Neural cell (in vitro differentiated cells): ENCODE data around the gene PODNL1. TPM values are rescaled to one million over a fixed set of nuclear protein-coding genes. Genes with fewer than 3 reads are reported as not detected.

Experiments
- H2AFZ ChIP-seq: fragments of 200-600, 300-800 bp; sonication (generic), shearing (Covaris generic); 2 replicates; pipeline ENCODE4 v1.6.0; 2014; ENCODE audit warnings: low read depth, mild to moderate bottlenecking, antibody characterized with exemption, low read length, moderate library complexity
- H3F3A ChIP-seq: fragments of 200-600 bp; shearing (Covaris generic); 2 replicates; pipeline ENCODE4 v1.6.1; 2016; ENCODE audit warnings: mild to moderate bottlenecking, moderate library complexity, mixed read lengths, antibody characterized with exemption, low read length; ENCODE audit not compliant: insufficient read depth, poor library complexity, severe bottlenecking
- H3K27ac ChIP-seq: fragments of 200-600, 300-800 bp; sonication (generic), shearing (Covaris generic); 2 replicates; pipeline ENCODE4 v1.5.1; 2014; ENCODE audit warnings: mild to moderate bottlenecking, low read length, moderate library complexity
- H3K27me3 ChIP-seq: fragments of 300-800, 200-600 bp; sonication (generic), shearing (Covaris generic); 2 replicates; pipeline ENCODE4 v1.6.0; 2014; ENCODE audit warnings: mild to moderate bottlenecking, low read depth, low read length, moderate library complexity; ENCODE audit not compliant: insufficient read depth
- H3K36me3 ChIP-seq: fragments of 300-800, 200-600 bp; sonication (generic), shearing (Covaris generic); 2 replicates; pipeline ENCODE4 v1.5.1; 2014; ENCODE audit warnings: mild to moderate bottlenecking, antibody characterized with exemption, low read length, moderate library complexity; ENCODE audit not compliant: insufficient read depth
- H3K4me2 ChIP-seq: fragments of 300-800, 200-600 bp; sonication (generic), shearing (Covaris generic); 2 replicates; pipeline ENCODE4 v1.6.0; 2014; ENCODE audit warnings: mild to moderate bottlenecking, low read length
- H3K4me3 ChIP-seq: fragments of 300-800, 200-600 bp; sonication (generic), shearing (Covaris generic); 2 replicates; pipeline ENCODE4 v1.5.1; 2014; ENCODE audit warnings: mild to moderate bottlenecking, low read length, moderate library complexity
- H3K79me2 ChIP-seq: fragments of 200-600 bp; shearing (Covaris generic); replicated peaks from 2 replicates; pipeline ENCODE4 v1.6.0; 2014; ENCODE audit warnings: mild to moderate bottlenecking, low read length, moderate library complexity; ENCODE audit not compliant: insufficient read depth
- H3K9ac ChIP-seq: fragments of 300-800, 200-600 bp; sonication (generic), shearing (Covaris generic); 2 replicates; pipeline ENCODE4 v1.6.1; 2016; ENCODE audit warnings: mild to moderate bottlenecking, low read length, mixed read lengths
- H3K9me2 ChIP-seq: fragments of 200-600 bp; shearing (Covaris generic); 2 replicates; pipeline ENCODE4 v1.6.1; 2016; ENCODE audit warnings: mild to moderate bottlenecking, low read length, mixed read lengths; ENCODE audit not compliant: insufficient read depth
- H3K9me3 ChIP-seq: fragments of 200-600, 300-800 bp; sonication (generic), shearing (Covaris generic); 2 replicates; pipeline ENCODE4 v1.6.1; 2016; ENCODE audit warnings: mild to moderate bottlenecking, mixed run types, low read length, moderate library complexity, mixed read lengths
- H4K20me1 ChIP-seq: fragments of 200-600 bp; shearing (Covaris generic); 2 replicates; pipeline ENCODE4 v1.6.1; 2016; ENCODE audit warnings: mild to moderate bottlenecking, mixed run types; ENCODE audit not compliant: insufficient read depth
- EP300 ChIP-seq: fragments of 450-650 bp; conservative IDR thresholded peaks from 2 replicates; pipeline ENCODE4 v1.6.1; 2014; ENCODE audit warnings: antibody characterized with exemption, mild to moderate bottlenecking, moderate library complexity; ENCODE audit not compliant: poor library complexity, severe bottlenecking
- EZH2 ChIP-seq: fragments of 200-600, 300-800 bp; shearing (Covaris generic), sonication (generic); IDR thresholded peaks from 2 replicates; pipeline ENCODE4 v1.6.1; 2014; ENCODE audit warnings: antibody characterized with exemption, low read length, borderline replicate concordance, mild to moderate bottlenecking; ENCODE audit not compliant: insufficient read depth, poor library complexity, severe bottlenecking
- MXI1 ChIP-seq: fragments of 450-650 bp; conservative IDR thresholded peaks from 2 replicates; pipeline ENCODE4 v1.6.1; 2014; ENCODE audit warnings: antibody characterized with exemption, mild to moderate bottlenecking; ENCODE audit not compliant: poor library complexity, severe bottlenecking
- POLR2AphosphoS5 ChIP-seq: IDR thresholded peaks from 2 replicates; pipeline ENCODE4 v1.6.1; 2012
- RAD21 ChIP-seq: fragments of 450-650 bp; conservative IDR thresholded peaks from 2 replicates; pipeline ENCODE4 v1.6.1; 2014; ENCODE audit warnings: antibody characterized with exemption, mild to moderate bottlenecking, moderate library complexity
- SMC3 ChIP-seq: fragments of 450-650 bp; conservative IDR thresholded peaks from 2 replicates; pipeline ENCODE4 v1.6.1; 2014; ENCODE audit warnings: antibody characterized with exemption, mild to moderate bottlenecking, moderate library complexity; ENCODE audit not compliant: poor library complexity
- TAF1 ChIP-seq: IDR thresholded peaks from 2 replicates; pipeline ENCODE4 v1.6.1; 2012; ENCODE audit warnings: low read depth
- polyA plus RNA-seq: library from polyadenylated mRNA; depleted of rRNA; stranded (reverse); fragments of >200 nt; gene quantifications from 2 replicates; pipeline ENCODE4 v1.2.3, GENCODE V29; 2014
- TF ChIP-seq, protein P1 (sequence below): fragments of 450-650 bp; IDR thresholded peaks from 2 replicates; pipeline ENCODE4 v1.5.1; 2014; ENCODE audit warnings: antibody characterized with exemption, mild to moderate bottlenecking, moderate library complexity; ENCODE audit not compliant: poor library complexity, severe bottlenecking
- TF ChIP-seq, protein P2 (sequence below): IDR thresholded peaks from 2 replicates; pipeline ENCODE4 v1.6.1; 2012; ENCODE audit warnings: borderline replicate concordance

PODNL1 gene
- polyA plus RNA-seq, 1 donor from 2014 or later, result not detected

DNA sequence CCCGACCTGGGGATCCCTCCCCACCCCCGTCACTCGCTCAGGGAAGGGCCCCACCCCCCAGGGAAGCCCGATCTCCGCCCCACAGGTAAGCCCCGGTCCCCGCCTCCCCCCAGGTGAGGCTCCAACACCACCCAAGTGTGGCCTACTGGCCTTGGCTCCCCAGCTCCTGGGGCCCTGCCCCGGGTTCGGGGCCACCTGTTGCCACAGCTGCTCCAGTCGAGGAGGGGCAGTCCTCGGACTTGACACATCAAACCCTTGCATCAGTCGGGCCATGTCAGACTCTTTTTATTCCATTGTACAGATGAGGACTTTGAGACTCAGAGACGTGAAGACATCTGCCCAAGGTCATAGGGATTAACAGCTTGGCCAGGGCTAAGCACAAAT is 31.7 kb downstream of the PODNL1 start:
- H3K36me3 ChIP-seq, result no peaks in the 10 kb centered on the region
- no peaks in the 10 kb centered on the region for H3F3A ChIP-seq
- no peak overlapping the region for H3K27ac ChIP-seq
- H3K79me2 ChIP-seq, result peaks cover 4% of the 10 kb centered on the region
- peak overlapping the region; percentile 80 for H3K9ac ChIP-seq
- no peaks in the 10 kb centered on the region for H4K20me1 ChIP-seq
- H3K9me3 ChIP-seq, result no peaks in the 10 kb centered on the region
- peak overlapping the region; percentile 66 for H2AFZ ChIP-seq
- no peaks in the 10 kb centered on the region for H3K27me3 ChIP-seq
- H3K4me2 ChIP-seq, result peak overlapping the region; percentile 85
- TF ChIP-seq TAF1, result no peak
- no peak for TF ChIP-seq RAD21
- TF ChIP-seq POLR2AphosphoS5, result no peak
- no peak for TF ChIP-seq MXI1
- TF ChIP-seq SMC3, result no peak
- peak overlapping the region; percentile 91 for H3K4me3 ChIP-seq
- no peaks in the 10 kb centered on the region for H3K9me2 ChIP-seq

DNA sequence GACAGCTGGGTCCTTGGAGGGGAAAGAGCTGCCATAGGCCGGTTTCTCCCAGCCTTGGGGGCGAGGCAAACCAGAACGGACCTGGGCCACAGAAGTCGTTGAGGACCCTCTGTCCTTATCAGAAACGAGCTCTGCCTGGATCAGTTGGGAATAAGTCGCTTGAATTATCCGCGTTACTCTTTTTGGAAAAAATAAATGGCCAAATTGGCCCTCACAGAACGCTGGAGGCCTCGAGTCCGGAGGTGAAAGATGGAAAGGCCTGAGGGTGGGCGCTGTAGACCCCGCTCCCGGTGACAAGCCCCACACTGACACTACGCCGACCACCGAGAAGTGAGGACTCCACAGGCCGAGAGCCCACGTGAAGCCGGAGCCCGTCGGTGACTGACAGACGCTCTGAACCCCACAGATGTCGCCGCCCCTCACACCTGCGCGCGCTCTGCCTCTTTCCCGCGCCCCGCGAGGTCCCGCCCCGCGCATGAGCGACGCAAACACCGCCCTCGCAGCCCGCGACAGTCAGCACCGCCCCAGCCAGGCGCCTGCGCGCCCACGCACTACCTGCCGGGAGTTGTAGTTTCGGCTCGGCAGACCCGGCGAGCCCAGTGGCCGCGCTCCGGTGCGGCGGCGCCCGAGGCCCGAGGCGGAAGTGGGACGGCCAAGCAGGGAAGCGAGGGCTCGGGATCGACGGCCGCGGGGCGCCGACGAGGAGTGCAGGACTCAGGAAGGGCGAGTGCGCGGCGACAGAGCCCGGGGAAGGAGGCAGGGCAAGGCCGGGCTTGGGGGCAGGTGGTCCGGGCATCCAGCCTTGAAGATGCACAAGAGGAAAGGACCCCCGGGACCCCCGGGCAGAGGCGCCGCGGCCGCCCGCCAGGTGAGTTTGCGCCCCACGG is 32.3 kb downstream of the PODNL1 start, which contains the start of the genes BRME1 and CC2D1A:
Gene BRME1 (minus strand): TSS at position 484 of the 887 bp plus-strand sequence. CDS start 1,225 bp downstream, outside the sequence.
Gene CC2D1A (plus strand): TSS at position 568 of the 887 bp plus-strand sequence. CDS start 241 bp downstream, at position 809.
- Histone ChIP-seq H3K9me3 (no peaks in the 10 kb centered on the region), H4K20me1 (no peaks in the 10 kb centered on the region), H3K4me2 (peak within 1 kb of the TSS; percentile 85), H3K27me3 (no peaks in the 10 kb centered on the region), H3K4me3 (peak within 1 kb of the TSS; percentile 91), H3K9ac (peak within 1 kb of the TSS; percentile 80), H3K36me3 (no peaks in the 10 kb centered on the region), H3F3A (no peaks in the 10 kb centered on the region), H3K9me2 (no peaks in the 10 kb centered on the region), H3K27ac (no peak within 1 kb of the TSS), H2AFZ (peak within 1 kb of the TSS; percentile 66), H3K79me2 (peaks cover 4% of the 10 kb centered on the region)
- TF ChIP-seq SMC3, result peak; percentile 16
- peak; percentile 37 for TF ChIP-seq RAD21
- TF ChIP-seq MXI1, result no peak
- TF ChIP-seq, protein P1, sequence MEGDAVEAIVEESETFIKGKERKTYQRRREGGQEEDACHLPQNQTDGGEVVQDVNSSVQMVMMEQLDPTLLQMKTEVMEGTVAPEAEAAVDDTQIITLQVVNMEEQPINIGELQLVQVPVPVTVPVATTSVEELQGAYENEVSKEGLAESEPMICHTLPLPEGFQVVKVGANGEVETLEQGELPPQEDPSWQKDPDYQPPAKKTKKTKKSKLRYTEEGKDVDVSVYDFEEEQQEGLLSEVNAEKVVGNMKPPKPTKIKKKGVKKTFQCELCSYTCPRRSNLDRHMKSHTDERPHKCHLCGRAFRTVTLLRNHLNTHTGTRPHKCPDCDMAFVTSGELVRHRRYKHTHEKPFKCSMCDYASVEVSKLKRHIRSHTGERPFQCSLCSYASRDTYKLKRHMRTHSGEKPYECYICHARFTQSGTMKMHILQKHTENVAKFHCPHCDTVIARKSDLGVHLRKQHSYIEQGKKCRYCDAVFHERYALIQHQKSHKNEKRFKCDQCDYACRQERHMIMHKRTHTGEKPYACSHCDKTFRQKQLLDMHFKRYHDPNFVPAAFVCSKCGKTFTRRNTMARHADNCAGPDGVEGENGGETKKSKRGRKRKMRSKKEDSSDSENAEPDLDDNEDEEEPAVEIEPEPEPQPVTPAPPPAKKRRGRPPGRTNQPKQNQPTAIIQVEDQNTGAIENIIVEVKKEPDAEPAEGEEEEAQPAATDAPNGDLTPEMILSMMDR, result no peak
- TF ChIP-seq TAF1, result no peak
- peak; percentile 19 for TF ChIP-seq EP300
- no peak for TF ChIP-seq EZH2
- TF ChIP-seq POLR2AphosphoS5, result peak; percentile 66
- TF ChIP-seq, protein P2, sequence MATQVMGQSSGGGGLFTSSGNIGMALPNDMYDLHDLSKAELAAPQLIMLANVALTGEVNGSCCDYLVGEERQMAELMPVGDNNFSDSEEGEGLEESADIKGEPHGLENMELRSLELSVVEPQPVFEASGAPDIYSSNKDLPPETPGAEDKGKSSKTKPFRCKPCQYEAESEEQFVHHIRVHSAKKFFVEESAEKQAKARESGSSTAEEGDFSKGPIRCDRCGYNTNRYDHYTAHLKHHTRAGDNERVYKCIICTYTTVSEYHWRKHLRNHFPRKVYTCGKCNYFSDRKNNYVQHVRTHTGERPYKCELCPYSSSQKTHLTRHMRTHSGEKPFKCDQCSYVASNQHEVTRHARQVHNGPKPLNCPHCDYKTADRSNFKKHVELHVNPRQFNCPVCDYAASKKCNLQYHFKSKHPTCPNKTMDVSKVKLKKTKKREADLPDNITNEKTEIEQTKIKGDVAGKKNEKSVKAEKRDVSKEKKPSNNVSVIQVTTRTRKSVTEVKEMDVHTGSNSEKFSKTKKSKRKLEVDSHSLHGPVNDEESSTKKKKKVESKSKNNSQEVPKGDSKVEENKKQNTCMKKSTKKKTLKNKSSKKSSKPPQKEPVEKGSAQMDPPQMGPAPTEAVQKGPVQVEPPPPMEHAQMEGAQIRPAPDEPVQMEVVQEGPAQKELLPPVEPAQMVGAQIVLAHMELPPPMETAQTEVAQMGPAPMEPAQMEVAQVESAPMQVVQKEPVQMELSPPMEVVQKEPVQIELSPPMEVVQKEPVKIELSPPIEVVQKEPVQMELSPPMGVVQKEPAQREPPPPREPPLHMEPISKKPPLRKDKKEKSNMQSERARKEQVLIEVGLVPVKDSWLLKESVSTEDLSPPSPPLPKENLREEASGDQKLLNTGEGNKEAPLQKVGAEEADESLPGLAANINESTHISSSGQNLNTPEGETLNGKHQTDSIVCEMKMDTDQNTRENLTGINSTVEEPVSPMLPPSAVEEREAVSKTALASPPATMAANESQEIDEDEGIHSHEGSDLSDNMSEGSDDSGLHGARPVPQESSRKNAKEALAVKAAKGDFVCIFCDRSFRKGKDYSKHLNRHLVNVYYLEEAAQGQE, result no peak
